ENCODE data around the gene PFN1.
A peak's percentile ranks its signal among the peaks of the same experiment; 100 is the strongest.

PFN1 gene

DNA sequence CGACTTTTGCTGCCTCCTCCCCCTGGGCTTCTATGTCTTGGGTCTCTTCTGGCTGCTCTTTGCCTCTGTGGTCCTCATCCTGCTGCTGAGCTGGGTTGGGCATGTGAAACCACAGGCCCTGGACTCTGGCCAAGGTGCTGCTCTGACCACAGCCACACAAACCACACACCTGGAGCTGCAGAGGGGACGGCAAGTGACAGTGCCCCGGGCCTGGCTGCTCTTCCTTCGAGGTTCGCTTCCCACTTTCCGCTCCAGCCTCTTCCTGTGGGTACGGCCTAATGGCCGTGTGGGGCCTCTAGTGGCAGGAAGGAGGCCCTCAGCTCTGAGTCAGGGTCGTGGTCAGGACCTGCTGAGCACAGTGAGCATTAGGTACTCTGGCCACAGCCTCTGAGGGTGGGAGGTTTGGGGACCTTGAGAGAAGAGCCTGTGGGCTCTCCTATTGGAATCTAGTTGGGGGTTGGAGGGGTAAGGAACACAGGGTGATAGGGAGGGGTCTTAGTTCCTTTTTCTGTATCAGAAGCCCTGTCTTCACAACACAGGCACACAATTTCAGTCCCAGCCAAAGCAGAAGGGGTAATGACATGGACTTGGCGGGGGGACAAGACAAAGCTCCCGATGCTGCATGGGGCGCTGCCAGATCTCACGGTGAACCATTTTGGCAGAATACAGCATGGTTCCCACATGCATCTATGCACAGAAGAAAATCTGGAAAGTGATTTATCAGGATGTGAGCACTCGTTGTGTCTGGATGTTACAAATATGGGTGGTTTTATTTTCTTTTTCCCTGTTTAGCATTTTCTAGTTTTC, 14.0 kb downstream of the PFN1 start:
- Histone ChIP-seq H3K27me3 (ENCODE audit: insufficient read depth, poor library complexity, severe bottlenecking) (no peaks in the 10 kb centered on the region), H3K27ac (replicated peaks) (no peak overlapping the region; the same call in 1 of the 2 replicates), H3K4me3 (replicated peaks; ENCODE audit: insufficient read depth, low read length) (no peak overlapping the region)
- DNase-seq (ENCODE audit: low read depth in 1 of 2, low spot score in 1 of 2): peak in 1 of 2 experiments; percentile 57
- TF ChIP-seq POLR2AphosphoS5 (IDR thresholded peaks at IDR 0.05; ENCODE audit: low read depth) (peak; percentile 63), GABPA (IDR thresholded peaks at IDR 0.05; ENCODE audit: low read depth) (no peak)
- TF ChIP-seq, protein P1, sequence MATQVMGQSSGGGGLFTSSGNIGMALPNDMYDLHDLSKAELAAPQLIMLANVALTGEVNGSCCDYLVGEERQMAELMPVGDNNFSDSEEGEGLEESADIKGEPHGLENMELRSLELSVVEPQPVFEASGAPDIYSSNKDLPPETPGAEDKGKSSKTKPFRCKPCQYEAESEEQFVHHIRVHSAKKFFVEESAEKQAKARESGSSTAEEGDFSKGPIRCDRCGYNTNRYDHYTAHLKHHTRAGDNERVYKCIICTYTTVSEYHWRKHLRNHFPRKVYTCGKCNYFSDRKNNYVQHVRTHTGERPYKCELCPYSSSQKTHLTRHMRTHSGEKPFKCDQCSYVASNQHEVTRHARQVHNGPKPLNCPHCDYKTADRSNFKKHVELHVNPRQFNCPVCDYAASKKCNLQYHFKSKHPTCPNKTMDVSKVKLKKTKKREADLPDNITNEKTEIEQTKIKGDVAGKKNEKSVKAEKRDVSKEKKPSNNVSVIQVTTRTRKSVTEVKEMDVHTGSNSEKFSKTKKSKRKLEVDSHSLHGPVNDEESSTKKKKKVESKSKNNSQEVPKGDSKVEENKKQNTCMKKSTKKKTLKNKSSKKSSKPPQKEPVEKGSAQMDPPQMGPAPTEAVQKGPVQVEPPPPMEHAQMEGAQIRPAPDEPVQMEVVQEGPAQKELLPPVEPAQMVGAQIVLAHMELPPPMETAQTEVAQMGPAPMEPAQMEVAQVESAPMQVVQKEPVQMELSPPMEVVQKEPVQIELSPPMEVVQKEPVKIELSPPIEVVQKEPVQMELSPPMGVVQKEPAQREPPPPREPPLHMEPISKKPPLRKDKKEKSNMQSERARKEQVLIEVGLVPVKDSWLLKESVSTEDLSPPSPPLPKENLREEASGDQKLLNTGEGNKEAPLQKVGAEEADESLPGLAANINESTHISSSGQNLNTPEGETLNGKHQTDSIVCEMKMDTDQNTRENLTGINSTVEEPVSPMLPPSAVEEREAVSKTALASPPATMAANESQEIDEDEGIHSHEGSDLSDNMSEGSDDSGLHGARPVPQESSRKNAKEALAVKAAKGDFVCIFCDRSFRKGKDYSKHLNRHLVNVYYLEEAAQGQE (IDR thresholded peaks at IDR 0.05; ENCODE audit: insufficient replicate concordance, low read depth): no peak

- no peak for DNase-seq (ENCODE audit: low read depth in 1 of 2, low spot score in 1 of 2)
- Histone ChIP-seq H3K27ac (replicated peaks) (no peak overlapping the region), H3K27me3 (ENCODE audit: insufficient read depth, poor library complexity, severe bottlenecking) (no peaks in the 10 kb centered on the region), H3K4me3 (replicated peaks; ENCODE audit: insufficient read depth, low read length) (no peak overlapping the region)
- TF ChIP-seq SPI1 (IDR thresholded peaks at IDR 0.05; ENCODE audit: borderline replicate concordance, low read depth): no peak
- no peak for TF ChIP-seq CTCF (IDR thresholded peaks at IDR 0.05; ENCODE audit: insufficient read depth, low read length)
- no peak for TF ChIP-seq GABPA (IDR thresholded peaks at IDR 0.05; ENCODE audit: low read depth)
- TF ChIP-seq POLR2AphosphoS5 (IDR thresholded peaks at IDR 0.05; ENCODE audit: low read depth): no peak
- TF ChIP-seq, protein P1 (IDR thresholded peaks at IDR 0.05; ENCODE audit: insufficient replicate concordance, low read depth): no peak
Observed at GRCh38 chr17:4933646-4934045, 14.7 kb downstream of the PFN1 start.

GRCh38 chr17:4932756-4933155, 15.6 kb downstream of the PFN1 start:
- no peak for DNase-seq (ENCODE audit: low read depth in 1 of 2, low spot score in 1 of 2)
- Histone ChIP-seq H3K4me3 (replicated peaks; ENCODE audit: insufficient read depth, low read length) (no peak overlapping the region), H3K27me3 (ENCODE audit: insufficient read depth, poor library complexity, severe bottlenecking) (no peaks in the 10 kb centered on the region), H3K27ac (replicated peaks) (no peak overlapping the region)
- no peak for TF ChIP-seq CTCF (IDR thresholded peaks at IDR 0.05; ENCODE audit: insufficient read depth, low read length)
- no peak for TF ChIP-seq POLR2AphosphoS5 (IDR thresholded peaks at IDR 0.05; ENCODE audit: low read depth)

- Histone ChIP-seq H3K27ac (replicated peaks) (no peak within 1 kb of the TSS), H3K4me3 (replicated peaks; ENCODE audit: insufficient read depth, low read length) (no peak within 1 kb of the TSS), H3K27me3 (ENCODE audit: insufficient read depth, poor library complexity, severe bottlenecking) (no peaks in the 10 kb centered on the region)
- DNase-seq (ENCODE audit: low read depth in 1 of 2, low spot score in 1 of 2): no peak
- no peak for TF ChIP-seq CTCF (IDR thresholded peaks at IDR 0.05; ENCODE audit: insufficient read depth, low read length)
- no peak for TF ChIP-seq POLR2AphosphoS5 (IDR thresholded peaks at IDR 0.05; ENCODE audit: low read depth)
- 0 out of 2 replicates have a peak, but pooled peaks have one; percentile 13 for TF ChIP-seq SPI1 (IDR thresholded peaks at IDR 0.05; ENCODE audit: borderline replicate concordance, low read depth)
- TF ChIP-seq, protein P1 (IDR thresholded peaks at IDR 0.05; ENCODE audit: insufficient replicate concordance, low read depth): no peak
- TF ChIP-seq GABPA (IDR thresholded peaks at IDR 0.05; ENCODE audit: low read depth): no peak
Observed at GRCh38 chr17:4931963-4932362, 16.4 kb downstream of the PFN1 start, which contains the start of gene GP1BA. Gene GP1BA (plus strand): TSS chr17:4932277. CDS start chr17:4932605, 328 bp downstream.
